NB4 (cell line): ENCODE measurements around the gene FCAMR.

ENCODE experiments used
- DNase-seq: peaks from one replicate; pipeline ENCODE4 v3.0.0; 2010; ENCODE audit warnings: low read depth
- H3K4me3 ChIP-seq: one replicate; pipeline ENCODE4 v1.5.1; 2011; ENCODE audit warnings: mild to moderate bottlenecking, low read depth, low read length, moderate library complexity
- MYC ChIP-seq: IDR thresholded peaks from 2 replicates; pipeline ENCODE4 v1.6.1; 2011; ENCODE audit warnings: low read depth, low read length
- POLR2A ChIP-seq: IDR thresholded peaks from 2 replicates; pipeline ENCODE4 v1.6.1; 2011; ENCODE audit warnings: mild to moderate bottlenecking; ENCODE audit not compliant: insufficient read length; ENCODE audit errors: extremely low read depth
- TF ChIP-seq, protein P1 (sequence below): IDR thresholded peaks from 2 replicates; pipeline ENCODE4 v1.6.1; 2011; ENCODE audit warnings: low read depth, low read length
- TF ChIP-seq, protein P2 (sequence below): IDR thresholded peaks from one replicate; pipeline ENCODE4 v1.5.1; 2012; ENCODE audit warnings: low read depth, low read length

The FCAMR gene

DNA sequence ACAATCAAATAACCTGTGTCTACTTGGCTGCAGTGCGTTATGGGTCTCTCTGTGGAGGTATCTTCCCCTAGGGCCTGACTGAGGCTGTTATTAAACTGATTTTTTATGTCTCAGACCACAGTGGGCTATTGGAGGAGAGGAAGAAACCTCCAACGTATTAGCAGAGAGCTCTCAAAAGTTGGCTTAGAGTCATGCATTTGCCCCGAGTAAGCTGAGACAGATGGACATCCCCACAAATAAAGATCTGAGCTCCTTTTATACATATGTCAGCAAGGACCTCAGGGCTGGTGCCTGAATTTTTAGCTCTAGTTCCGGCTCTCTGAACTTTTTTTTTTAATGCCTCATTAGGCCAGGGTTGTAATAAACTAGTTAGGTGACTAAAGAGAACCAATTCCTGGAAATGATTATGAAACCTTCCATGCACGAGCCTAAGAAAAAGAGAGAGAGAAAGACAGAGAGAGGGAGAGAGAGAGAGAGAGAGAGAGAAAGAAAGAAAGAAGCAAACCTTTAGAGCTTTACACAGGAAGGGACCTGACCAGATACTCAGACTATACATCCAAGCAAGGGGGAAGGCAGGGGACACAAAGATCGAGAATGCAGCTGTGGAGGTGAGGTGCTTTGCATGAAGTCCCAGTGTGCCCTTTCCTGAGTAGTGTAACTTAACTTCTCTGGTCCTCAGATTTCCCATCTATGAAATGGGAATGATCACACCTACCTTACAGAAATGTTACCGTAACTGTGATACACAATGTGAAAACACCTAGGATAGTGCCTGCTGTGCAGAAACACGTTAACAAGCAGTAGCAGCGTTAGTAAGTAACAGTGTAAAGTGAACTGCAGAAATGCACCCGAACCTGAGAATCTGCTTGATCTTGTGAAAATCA is 15.6 kb downstream of the FCAMR start:
- TF ChIP-seq MYC (no peak), POLR2A (no peak)
- TF ChIP-seq, protein P1, sequence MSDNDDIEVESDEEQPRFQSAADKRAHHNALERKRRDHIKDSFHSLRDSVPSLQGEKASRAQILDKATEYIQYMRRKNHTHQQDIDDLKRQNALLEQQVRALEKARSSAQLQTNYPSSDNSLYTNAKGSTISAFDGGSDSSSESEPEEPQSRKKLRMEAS = no peak
- TF ChIP-seq, protein P2, sequence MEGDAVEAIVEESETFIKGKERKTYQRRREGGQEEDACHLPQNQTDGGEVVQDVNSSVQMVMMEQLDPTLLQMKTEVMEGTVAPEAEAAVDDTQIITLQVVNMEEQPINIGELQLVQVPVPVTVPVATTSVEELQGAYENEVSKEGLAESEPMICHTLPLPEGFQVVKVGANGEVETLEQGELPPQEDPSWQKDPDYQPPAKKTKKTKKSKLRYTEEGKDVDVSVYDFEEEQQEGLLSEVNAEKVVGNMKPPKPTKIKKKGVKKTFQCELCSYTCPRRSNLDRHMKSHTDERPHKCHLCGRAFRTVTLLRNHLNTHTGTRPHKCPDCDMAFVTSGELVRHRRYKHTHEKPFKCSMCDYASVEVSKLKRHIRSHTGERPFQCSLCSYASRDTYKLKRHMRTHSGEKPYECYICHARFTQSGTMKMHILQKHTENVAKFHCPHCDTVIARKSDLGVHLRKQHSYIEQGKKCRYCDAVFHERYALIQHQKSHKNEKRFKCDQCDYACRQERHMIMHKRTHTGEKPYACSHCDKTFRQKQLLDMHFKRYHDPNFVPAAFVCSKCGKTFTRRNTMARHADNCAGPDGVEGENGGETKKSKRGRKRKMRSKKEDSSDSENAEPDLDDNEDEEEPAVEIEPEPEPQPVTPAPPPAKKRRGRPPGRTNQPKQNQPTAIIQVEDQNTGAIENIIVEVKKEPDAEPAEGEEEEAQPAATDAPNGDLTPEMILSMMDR = no peak
- no peak overlapping the region for H3K4me3 ChIP-seq
- no peak for DNase-seq

DNA sequence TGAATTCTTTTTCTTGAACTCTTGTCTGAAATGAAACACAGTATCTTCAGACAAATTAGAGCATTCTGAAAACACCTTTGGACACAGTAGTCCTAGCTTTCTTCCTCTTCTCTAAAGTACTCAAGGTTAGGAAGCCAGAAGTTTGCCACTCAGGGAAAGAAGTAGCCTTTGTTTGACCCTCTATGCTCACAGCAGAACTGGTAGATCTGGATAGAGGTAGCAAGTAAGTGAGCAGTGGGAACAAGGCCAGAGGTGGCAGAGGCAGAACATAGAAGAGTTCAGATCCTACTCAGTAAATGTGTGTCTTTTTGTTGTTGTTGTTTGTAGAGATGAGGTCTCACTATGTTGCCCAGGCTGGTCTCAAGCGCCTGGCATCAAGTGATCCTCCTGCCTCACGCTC is 16.6 kb downstream of the FCAMR start:
- TF ChIP-seq MYC = no peak
- TF ChIP-seq, protein P1 = no peak
- TF ChIP-seq, protein P2 = no peak
- TF ChIP-seq POLR2A = no peak
- H3K4me3 ChIP-seq = no peak overlapping the region
- DNase-seq = no peak

DNA sequence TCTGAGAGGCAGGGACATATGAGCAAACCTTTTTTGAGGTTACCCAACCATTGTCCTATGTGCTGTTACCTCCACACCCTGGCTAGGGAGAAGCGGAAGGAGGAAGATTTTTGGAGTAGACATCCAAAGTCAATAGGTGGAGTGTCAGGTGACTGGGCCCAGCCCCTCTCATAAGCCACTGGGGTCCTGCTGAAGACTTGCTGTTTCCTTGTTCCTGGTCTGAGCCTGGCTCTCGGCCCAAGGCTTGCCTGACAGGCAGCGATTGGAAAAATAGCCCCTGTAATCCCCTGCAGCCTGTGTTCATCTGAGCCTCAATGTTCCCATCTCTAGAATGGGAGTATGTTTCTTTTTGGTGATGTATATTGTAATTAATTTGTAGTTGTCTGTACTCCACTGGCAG is 17.1 kb downstream of the FCAMR start:
- no peak for TF ChIP-seq MYC
- TF ChIP-seq, protein P1 = no peak
- TF ChIP-seq, protein P2 = no peak
- no peak for TF ChIP-seq POLR2A
- no peak for DNase-seq
- H3K4me3 ChIP-seq = no peak overlapping the region

DNA sequence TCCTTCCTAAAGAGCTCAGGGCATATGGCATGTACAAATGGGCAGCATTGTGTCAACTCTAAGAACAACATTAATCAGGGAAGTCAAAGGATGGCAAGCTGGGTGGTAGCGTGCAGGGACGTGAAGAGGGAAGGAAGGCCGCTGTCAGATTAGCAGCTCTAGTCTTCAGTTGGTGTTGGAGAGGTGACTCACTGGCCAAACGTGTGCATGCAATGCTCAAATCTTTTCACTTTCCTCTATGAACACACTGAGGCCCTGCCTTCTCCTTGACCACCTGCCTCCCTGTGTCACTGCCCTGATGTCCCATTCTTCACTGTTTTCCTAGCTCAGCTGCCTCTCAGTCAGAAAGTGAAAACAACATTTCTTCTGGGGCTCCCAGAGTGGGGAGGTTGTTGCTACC is 18.1 kb downstream of the FCAMR start:
- TF ChIP-seq, protein P1 = no peak
- TF ChIP-seq, protein P2 = no peak
- TF ChIP-seq MYC (no peak), POLR2A (no peak)
- no peak overlapping the region for H3K4me3 ChIP-seq
- peak; percentile 18 for DNase-seq

DNA sequence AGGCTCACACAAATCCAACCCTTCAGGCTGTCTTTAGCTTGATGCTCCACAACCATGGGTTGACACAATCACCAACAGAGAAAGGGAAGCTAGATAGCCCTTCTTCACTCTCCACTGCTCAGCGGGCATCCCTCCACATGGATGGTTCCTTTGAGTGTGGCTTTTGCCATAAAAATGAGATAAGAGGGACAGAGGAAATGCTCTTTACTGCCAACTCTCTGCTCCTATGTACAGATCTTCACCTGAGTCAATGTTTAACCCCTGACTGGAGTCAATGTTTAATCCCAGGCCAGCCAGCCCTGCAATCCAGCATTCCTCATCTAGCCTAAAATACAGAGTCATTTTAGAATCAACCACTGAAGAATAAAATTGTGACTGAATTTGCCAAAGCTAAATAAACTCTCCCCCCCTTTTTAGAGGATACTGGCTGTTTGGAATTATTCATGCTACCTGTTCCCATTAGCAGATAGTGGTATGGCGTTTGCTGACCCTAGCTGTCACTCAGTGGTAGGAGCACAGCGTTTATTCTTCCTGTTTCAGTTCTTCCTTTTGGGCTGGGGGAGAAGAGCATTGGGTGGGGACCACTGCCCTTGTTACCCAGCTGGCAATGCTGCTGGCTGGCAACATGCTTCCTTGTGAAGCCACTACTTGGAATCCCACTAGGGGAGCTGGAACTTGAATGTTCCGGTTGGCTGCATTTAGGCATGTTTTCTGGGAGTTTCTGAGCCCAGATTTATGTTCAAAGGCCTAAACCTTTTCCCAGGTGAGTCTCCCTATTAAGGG is 18.8 kb downstream of the FCAMR start:
- TF ChIP-seq, protein P2 = no peak
- no peak for TF ChIP-seq POLR2A
- TF ChIP-seq, protein P1 = no peak
- TF ChIP-seq MYC = no peak
- H3K4me3 ChIP-seq = no peak overlapping the region
- DNase-seq = no peak
